Suppressor macrophage (primary cell): ENCODE data around the gene SUSD4.
A peak's percentile ranks its signal among the peaks of the same experiment; 100 is the strongest.

Experiments
- DNase-seq, 4 experiments: peaks; one replicate each; pipeline ENCODE4 v3.0.0-alpha.2; 2020 to 2022

SUSD4 gene

DNA sequence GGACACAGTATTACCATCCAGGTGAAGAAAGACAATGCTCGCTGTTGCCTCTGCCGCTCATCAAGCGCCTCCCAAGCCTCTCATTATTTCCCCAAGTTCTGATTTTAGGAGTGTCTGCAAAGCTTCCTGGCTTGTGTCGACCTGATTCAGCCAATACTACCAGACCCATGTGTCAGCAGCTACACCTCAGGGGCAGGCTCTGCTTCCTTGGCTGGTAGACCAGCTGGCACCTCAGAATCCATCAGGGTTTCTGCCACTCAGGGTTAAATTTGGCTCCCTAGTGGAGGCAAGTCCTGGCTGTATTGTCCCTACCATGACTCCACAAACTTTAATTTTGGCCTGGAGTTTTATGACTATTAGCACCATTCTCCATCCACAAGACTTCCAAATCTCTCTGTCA is 35.4 kb downstream of the SUSD4 start:
- no peak for DNase-seq

DNA sequence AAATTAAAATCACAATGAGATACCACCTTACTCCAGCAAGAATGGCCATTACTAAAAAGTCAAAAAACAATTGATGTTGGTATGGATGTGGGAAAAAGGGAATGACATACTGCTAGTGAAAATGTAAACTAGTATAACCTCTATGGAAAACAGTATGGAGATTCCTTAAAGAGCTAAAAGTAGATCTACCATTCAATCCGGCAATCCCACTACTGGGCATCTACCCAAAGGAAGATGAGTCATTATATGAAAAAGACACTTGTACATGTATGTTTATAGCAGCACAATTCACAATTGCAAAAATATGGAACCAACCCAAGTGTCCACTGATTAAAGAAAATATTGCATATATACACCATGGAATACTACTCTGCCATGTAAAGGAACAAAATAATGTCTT is 37.2 kb downstream of the SUSD4 start:
- DNase-seq, result no peak

GRCh38 chr1:223323491-223324484 is 40.2 kb downstream of the SUSD4 start:
- no peak for DNase-seq

DNA sequence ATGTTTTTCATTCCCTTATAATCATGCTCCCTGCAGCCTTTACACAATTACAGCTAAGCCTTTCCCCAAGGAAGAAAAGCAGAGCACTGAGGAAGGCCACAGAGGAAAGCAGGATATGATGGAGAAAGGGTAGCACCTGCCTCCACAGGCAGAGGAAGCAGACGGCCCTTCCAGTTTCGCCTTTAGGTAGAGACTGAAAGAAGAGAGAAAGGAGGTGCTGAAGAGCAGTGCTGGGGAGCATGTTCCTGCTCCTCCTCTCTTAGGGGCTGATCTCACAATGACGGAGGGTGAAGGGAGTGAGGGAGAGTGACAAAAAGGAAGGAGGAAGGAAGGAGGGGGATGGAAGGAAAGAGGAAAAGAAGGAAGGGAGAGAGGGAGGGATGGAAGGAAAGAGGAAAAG is 41.1 kb downstream of the SUSD4 start:
- no peak for DNase-seq

DNA sequence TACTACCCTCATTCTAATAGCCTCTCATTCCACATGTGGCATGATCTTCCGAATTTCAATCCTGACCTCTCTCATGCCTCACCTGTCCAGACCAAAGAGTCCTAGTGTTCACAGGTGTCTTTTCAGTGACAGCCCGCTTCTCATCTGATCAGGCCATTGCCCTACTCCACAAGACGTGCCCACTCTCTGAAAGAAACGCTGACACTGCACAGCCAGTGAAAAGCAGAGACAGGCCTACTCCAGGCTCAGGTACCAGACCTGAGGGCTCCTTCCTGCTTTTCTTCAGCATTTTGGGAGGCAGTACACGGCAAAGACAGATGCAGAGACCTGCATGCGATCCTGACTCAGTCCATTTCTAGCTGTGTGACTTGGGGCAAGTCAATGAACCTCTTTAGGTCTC is 43.0 kb downstream of the SUSD4 start:
- DNase-seq, result no peak

DNA sequence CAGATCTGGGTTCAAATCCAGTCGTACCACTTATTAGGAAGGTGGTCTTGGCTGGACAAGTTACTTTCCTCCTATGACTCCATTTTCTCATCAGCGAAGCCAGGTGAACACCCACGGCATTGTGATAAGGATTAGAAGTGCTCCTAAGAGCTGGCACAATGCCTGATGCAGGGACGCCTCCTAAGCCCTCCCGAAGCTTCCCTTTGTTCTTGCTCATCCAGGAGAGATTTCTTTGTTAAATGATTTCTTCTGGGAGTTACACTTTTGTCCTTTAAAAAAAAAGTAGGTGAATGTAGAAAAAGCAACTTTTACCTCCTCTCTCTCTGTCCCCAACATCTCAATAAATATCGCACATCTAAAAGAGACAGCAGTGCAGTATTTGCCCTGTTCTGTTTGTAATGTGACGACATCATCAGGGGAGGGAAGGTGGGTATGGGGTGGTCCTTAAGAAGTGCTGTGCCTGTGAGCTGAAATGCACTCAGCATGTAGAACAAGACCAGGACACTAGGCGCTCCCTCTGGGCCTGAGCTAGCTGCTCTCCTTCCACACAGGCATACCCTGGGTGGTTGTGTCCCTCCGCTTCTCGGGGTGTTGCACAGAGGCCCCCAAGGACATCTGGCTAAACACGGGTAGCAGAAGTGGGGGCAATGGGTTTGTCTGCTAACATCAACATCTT is 43.9 kb downstream of the SUSD4 start:
- DNase-seq, result no peak

DNA sequence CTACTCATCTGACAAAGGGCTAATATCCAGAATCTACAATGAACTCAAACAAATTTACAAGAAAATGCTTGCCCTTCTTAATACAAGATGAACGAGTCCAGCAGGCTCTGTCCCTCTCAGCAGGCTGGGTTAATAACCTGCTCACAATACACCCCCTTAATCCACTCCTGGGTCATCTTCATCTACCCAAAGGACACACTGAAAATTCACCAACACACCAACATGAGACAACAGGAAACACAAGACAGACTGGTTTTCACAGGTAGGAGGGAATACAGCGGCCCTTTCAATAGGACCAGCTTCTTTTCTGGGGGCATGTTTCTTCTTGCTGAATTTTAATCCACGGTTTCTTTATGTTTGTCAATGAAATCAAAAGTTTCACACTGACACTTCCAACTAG is 44.6 kb downstream of the SUSD4 start:
- no peak for DNase-seq

DNA sequence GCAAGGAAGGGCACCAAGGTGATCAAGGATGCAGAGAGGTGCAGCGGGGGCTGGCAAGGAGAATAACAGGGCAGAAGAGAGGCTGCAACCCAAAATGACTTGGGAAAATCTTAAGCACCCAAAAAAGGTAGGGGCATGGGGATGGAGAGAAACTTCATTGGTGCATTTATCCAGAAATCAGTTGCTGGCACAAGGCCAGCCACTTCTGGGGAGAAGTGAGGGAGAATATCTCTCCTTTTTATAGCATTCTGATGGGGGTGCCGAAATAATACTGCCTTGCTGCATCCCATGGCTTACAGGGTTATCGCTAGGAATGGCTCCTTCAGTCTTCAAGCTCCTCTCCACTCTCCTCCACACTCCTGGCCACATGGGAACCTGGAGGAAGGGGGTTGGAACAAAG is 47.9 kb downstream of the SUSD4 start:
- DNase-seq, result no peak

DNA sequence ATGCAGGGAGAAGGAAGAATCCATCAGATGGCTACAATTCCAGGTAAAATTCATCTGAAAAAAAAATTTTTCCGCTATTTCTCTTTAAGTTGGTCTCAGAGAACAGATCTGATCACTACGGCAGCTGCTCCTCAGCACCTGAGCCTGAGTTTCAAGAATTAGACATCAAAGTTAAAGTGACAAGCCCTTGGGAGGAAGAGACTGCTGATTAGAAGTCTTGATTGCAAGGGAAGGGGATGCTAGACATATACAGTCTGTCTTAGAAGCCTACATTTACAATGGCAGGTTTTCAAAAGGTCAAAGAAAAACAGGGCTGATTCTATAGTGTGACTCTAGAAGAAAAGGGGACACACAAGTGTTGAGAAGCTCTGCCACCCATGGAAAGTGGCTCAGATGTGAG is 48.3 kb downstream of the SUSD4 start:
- no peak for DNase-seq

GRCh38 chr1:223313415-223313754 is 50.6 kb downstream of the SUSD4 start:
- no peak for DNase-seq

DNA sequence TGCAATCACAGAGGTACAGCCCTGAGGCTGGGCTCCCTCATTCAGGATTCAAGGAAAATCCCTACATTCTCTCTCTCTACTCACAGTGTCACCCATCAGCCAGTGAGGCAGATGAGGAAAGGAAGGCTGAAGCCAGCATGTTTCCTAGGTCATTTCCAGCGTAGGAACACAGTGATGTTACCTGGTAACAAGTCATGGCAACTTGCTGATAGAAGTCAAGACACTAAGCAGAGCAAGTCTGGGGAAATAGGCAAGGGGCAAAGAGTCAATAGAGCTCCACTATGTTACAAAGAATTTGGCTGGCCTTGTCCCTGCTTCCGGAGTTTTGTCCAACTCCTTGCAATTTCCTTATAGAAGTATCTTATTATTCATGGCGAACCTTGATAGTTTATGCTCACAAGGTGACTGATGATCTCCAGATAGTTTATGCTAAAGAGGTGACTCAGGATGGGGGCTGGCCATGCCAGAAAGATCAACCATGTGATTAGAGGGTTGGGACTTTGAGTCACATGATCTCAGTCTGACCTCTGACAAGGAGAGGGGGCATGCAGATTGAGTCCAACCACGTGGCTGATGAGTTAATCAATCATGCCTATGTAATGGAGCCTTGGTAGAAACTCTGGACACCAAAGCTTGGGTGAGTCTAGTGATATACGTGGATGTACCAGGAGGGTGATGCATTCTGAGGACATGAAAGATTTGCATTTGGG is 51.1 kb downstream of the SUSD4 start:
- peak in 1 of 4 experiments; percentile 3 for DNase-seq

GRCh38 chr1:223312273-223312672 is 51.7 kb downstream of the SUSD4 start:
- no peak for DNase-seq

GRCh38 chr1:223311826-223312225 is 52.1 kb downstream of the SUSD4 start:
- DNase-seq, result no peak

DNA sequence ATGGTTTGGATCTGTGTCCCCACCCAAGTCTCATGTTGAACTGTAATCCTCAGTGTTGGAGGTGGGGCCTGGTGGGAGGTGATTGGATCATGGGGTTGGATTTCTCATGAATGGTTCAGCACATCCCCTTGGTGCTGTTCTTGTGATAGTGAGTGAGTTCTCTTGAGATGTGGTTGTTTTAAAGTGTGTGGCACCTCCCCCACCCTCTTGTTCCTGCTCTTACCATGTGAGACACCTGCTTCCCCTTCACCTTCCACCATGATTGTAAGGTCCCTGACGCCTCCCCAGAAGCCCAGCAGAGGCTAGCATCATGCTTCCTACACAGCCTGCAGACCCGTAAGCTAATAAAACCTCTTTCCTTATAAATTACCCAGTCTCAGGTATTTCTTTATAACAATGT is 55.8 kb downstream of the SUSD4 start:
- DNase-seq, result no peak

DNA sequence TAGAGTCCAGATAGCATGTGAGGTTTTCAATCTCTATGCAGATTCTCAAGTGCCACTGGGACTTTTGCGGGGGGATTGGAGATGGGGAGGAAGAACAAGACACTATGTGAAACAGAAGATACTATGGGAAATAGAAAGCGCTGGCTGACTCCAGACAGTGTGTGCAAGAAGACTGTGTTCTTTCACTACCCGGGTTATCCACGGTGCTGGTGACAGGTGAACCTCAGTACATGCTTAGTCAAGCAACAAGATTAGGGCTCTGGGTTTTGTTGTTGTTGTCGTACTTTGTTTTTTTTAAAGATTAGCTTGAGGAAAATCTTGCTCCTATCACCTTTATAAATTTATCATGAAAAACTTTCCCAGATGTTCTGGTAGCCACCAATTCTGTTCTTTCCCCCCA is 56.4 kb downstream of the SUSD4 start:
- no peak for DNase-seq

- no peak for DNase-seq
Observed at GRCh38 chr1:223304931-223305330, 59.0 kb downstream of the SUSD4 start.

DNA sequence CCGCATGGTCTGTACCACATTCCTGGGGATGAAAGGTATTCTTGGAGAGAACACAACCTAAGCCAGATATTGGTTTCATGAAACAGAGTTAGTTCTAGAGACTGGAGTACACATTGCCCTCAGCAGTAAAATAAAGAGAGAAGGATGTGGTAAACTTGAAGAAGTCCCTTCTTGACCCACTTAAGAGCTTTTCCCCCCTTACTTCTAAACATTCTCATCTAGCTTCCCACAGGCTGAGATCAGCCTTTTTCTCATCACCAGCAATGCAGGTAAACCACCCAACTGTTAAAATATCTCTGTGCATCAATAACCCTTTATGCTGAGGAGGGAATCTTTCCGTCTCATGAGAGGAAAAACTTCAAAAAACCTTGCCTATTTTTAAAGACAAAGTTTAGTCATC is 62.6 kb downstream of the SUSD4 start:
- no peak for DNase-seq

DNA sequence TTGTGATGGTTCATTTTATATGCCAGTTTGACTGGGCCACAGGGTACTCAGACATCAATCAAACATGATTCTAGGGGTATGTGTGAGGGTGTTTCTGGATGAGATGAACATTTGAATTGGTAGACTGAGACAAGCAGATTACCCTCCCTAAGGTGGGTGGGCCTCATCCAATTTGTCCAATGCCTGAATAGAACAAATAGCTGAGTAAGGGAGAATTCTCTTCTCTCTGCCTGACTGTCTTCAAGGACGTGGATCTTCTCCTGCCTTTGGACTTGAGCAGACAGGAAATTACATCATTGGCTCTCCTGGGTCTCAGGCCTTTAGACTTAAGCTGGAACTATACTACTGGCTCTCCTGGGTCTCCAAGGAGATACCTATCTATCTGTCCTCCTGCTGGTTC is 64.4 kb downstream of the SUSD4 start:
- DNase-seq, result no peak

DNA sequence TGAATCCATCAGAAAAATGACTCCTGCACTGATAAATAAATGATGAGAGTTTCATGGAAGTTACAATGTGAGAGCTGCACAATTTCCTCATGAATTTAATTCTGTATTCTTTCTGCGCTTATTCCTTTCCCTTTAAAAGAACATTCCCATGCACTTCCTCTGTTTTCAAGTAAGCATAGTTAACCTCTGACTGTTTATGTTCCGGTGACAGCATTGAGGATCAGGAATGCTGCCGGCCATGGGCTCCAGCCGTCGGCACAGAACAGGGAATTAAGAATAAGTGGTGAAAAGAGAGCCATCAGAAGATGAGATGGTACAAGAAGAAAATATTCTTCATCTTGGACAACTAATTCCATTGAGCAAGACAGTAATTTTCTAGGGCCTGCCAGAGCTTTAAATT is 65.3 kb downstream of the SUSD4 start:
- DNase-seq, result no peak

DNA sequence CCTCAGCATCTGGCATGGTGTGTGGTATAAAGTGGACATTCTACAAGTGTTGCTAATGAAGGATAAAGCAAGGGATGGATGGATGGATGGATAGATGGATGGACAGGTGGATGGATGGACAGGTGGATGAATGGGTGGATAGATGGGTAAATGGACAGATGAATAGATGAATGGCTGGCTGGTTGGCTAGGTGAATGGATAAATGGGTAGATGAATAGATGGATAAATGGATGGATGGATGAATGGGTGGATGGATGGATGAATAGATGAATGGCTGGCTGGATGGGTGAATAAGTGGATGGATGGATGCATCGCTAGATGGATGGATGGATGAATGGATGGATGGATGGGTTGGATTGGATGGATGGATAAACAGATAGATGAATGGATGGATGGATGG is 66.2 kb downstream of the SUSD4 start:
- no peak for DNase-seq

DNA sequence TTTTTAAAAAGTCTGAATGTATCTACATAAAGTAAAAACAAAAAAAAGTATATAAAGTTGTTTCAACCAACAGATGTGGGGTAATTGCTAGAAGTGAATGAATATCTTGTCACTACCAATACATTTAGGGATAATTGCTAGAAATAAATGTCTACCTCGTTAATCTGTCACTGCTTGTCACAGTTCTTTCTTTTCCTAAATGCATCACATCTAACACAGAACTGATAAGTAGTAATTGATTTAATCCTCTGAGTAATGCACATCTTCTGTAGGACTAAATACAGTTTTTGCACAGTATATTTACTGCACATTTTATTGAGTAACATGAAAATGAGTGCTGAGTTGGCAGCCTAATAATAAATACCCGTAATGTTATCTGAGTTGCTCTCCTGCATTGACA is 72.2 kb downstream of the SUSD4 start:
- no peak for DNase-seq

GRCh38 chr1:223290397-223290796 is 73.6 kb downstream of the SUSD4 start:
- DNase-seq, result peak in 1 of 4 experiments; percentile 2

GRCh38 chr1:223289621-223290020 is 74.4 kb downstream of the SUSD4 start:
- DNase-seq, result no peak

GRCh38 chr1:223288826-223289225 is 75.2 kb downstream of the SUSD4 start:
- no peak for DNase-seq
